ENCODE measurements around the gene AURKAIP1.

AURKAIP1 gene

GRCh38 chr1:1335283-1335682, 39.7 kb downstream of the AURKAIP1 start:
- no peak for TF ChIP-seq CTCF (IDR thresholded peaks at IDR 0.05; ENCODE audit: low read depth, low read length)
- no peak for DNase-seq (ENCODE audit: low read depth in 2 of 2)
- no peak overlapping the region for H3K4me3 ChIP-seq (replicated peaks in 1 of 2; ENCODE audit: low read depth in 2 of 2, low read length in 2 of 2)

- TF ChIP-seq CTCF (IDR thresholded peaks at IDR 0.05; ENCODE audit: low read depth, low read length) = no peak
- no peak for DNase-seq (ENCODE audit: low read depth in 2 of 2)
- H3K4me3 ChIP-seq (replicated peaks in 1 of 2; ENCODE audit: low read depth in 2 of 2, low read length in 2 of 2) = no peak overlapping the region
Observed at GRCh38 chr1:1334835-1335234, 40.2 kb downstream of the AURKAIP1 start.

GRCh38 chr1:1333551-1334241, 41.3 kb downstream of the AURKAIP1 start:
- no peak overlapping the region for H3K4me3 ChIP-seq (replicated peaks in 1 of 2; ENCODE audit: low read depth in 2 of 2, low read length in 2 of 2)
- no peak for DNase-seq (ENCODE audit: low read depth in 2 of 2)
- TF ChIP-seq CTCF (IDR thresholded peaks at IDR 0.05; ENCODE audit: low read depth, low read length) = no peak

- no peak for TF ChIP-seq CTCF (IDR thresholded peaks at IDR 0.05; ENCODE audit: low read depth, low read length)
- DNase-seq (ENCODE audit: low read depth in 2 of 2) = no peak
- no peak overlapping the region for H3K4me3 ChIP-seq (replicated peaks in 1 of 2; ENCODE audit: low read depth in 2 of 2, low read length in 2 of 2)
Observed at GRCh38 chr1:1332774-1333480, 42.1 kb downstream of the AURKAIP1 start.

- DNase-seq (ENCODE audit: low read depth in 2 of 2) = no peak
- H3K4me3 ChIP-seq (replicated peaks in 1 of 2; ENCODE audit: low read depth in 2 of 2, low read length in 2 of 2) = no peak overlapping the region
- no peak for TF ChIP-seq CTCF (IDR thresholded peaks at IDR 0.05; ENCODE audit: low read depth, low read length)
Observed at GRCh38 chr1:1332031-1332755, 42.8 kb downstream of the AURKAIP1 start.

GRCh38 chr1:1331068-1331965, 43.7 kb downstream of the AURKAIP1 start, which contains the start of gene TAS1R3:
TAS1R3 (plus strand) TSS chr1:1331280; CDS start chr1:1331346, 66 bp downstream.
- H3K4me3 ChIP-seq (replicated peaks in 1 of 2; ENCODE audit: low read depth in 2 of 2, low read length in 2 of 2) = no peak within 1 kb of the TSS
- no peak for DNase-seq (ENCODE audit: low read depth in 2 of 2)
- no peak for TF ChIP-seq CTCF (IDR thresholded peaks at IDR 0.05; ENCODE audit: low read depth, low read length)
